Neutrophil (primary cell): ENCODE data around the gene ZNF805.

Experiments
- H3K27ac ChIP-seq: fragments of 200-600 bp; sonication (generic); 2 replicates; pipeline ENCODE4 v1.5.1; 2016; ENCODE audit warnings: mild to moderate bottlenecking, moderate library complexity
- H3K27me3 ChIP-seq: fragments of 200-600 bp; sonication (generic); 2 replicates; pipeline ENCODE4 v1.6.0; 2016; ENCODE audit warnings: mild to moderate bottlenecking
- H3K36me3 ChIP-seq: fragments of 200-600 bp; sonication (generic); 2 replicates; pipeline ENCODE4 v1.5.1; 2017
- H3K4me1 ChIP-seq, 2 experiments: fragments of 200-600 bp in 1 of 2; sonication (generic) in 1 of 2; 1 replicate in 1 of 2; 2 replicates in 1 of 2; pipeline versions ENCODE4 v1.5.1 to v1.6.1; 2013 to 2016; ENCODE audit warnings: low read depth in 1 of 2, low read length in 1 of 2, mild to moderate bottlenecking in 1 of 2, moderate library complexity in 1 of 2; ENCODE audit not compliant: control insufficient read depth in 1 of 2, insufficient read depth in 1 of 2
- H3K4me3 ChIP-seq, 2 experiments: fragments of 200-600 bp in 1 of 2; sonication (generic) in 1 of 2; 1 replicate in 1 of 2; 2 replicates in 1 of 2; pipeline ENCODE4 v1.5.1; 2013 to 2016; ENCODE audit warnings: low read depth in 1 of 2, low read length in 1 of 2, mild to moderate bottlenecking in 1 of 2, moderate library complexity in 1 of 2
- H3K9me3 ChIP-seq: fragments of 200-600 bp; sonication (generic); 2 replicates; pipeline ENCODE4 v1.5.1; 2016
- CTCF ChIP-seq: fragments of 200-600 bp; sonication (generic); IDR thresholded peaks from 2 replicates; pipeline ENCODE4 v1.5.1; 2016; ENCODE audit warnings: antibody characterized with exemption

Gene ZNF805

GRCh38 chr19:57202160-57202559 is 38.3 kb upstream of the ZNF805 start:
- H3K27me3 ChIP-seq: no peaks in the 10 kb centered on the region
- H3K4me1 ChIP-seq: no peaks in the 10 kb centered on the region
- H3K27ac ChIP-seq: no peak overlapping the region
- no peak for TF ChIP-seq CTCF
- H3K36me3 ChIP-seq: peaks cover 59% of the 10 kb centered on the region
- H3K4me3 ChIP-seq: no peak overlapping the region
- H3K9me3 ChIP-seq: peaks cover 13% of the 10 kb centered on the region

GRCh38 chr19:57210381-57210780 is 30.1 kb upstream of the ZNF805 start:
- Histone ChIP-seq H3K27ac (no peak overlapping the region), H3K9me3 (peaks cover 21% of the 10 kb centered on the region), H3K27me3 (no peaks in the 10 kb centered on the region), H3K36me3 (peaks cover 50% of the 10 kb centered on the region), H3K4me1 (no peaks in the 10 kb centered on the region), H3K4me3 (no peak overlapping the region)
- TF ChIP-seq CTCF: no peak

- Histone ChIP-seq H3K9me3 (peaks cover 24% of the 10 kb centered on the region), H3K4me1 (no peaks in the 10 kb centered on the region), H3K27me3 (no peaks in the 10 kb centered on the region), H3K27ac (no peak overlapping the region), H3K36me3 (peaks cover 39% of the 10 kb centered on the region), H3K4me3 (no peak overlapping the region)
- no peak for TF ChIP-seq CTCF
These were observed 28.3 kb upstream of the ZNF805 start for GRCh38 chr19:57212109-57212508.

GRCh38 chr19:57227502-57227901 is 12.9 kb upstream of the ZNF805 start:
- Histone ChIP-seq H3K27ac (no peak overlapping the region), H3K4me3 (no peak overlapping the region), H3K36me3 (no peaks in the 10 kb centered on the region), H3K4me1 (no peaks in the 10 kb centered on the region), H3K27me3 (no peaks in the 10 kb centered on the region), H3K9me3 (no peaks in the 10 kb centered on the region)
- TF ChIP-seq CTCF: no peak

GRCh38 chr19:57231686-57232085 is 8.7 kb upstream of the ZNF805 start:
- H3K27me3 ChIP-seq: no peaks in the 10 kb centered on the region
- H3K36me3 ChIP-seq: no peaks in the 10 kb centered on the region
- H3K4me3 ChIP-seq: no peak overlapping the region
- no peak for TF ChIP-seq CTCF
- no peaks in the 10 kb centered on the region for H3K9me3 ChIP-seq
- no peaks in the 10 kb centered on the region for H3K4me1 ChIP-seq
- H3K27ac ChIP-seq: no peak overlapping the region

DNA sequence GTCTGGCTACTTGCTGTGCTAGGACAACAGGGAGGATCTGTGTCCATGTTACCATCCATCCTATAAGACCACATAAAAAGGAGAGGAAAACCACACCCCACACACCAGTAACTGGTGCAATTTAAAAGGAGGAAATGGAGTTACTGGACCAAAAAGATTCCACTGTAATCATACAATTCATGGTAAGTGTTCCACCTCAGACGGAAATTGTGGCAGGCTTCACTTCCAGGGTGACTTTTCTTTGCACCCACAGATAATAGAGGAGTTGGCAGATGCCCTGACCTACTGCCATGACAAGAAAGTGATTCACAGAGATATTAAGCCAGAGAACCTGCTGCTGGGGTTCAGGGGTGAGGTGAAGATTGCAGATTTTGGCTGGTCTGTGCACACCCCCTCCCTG is 7.2 kb upstream of the ZNF805 start:
- Histone ChIP-seq H3K27ac (no peak overlapping the region), H3K4me1 (no peaks in the 10 kb centered on the region), H3K4me3 (no peak overlapping the region), H3K27me3 (no peaks in the 10 kb centered on the region), H3K9me3 (no peaks in the 10 kb centered on the region), H3K36me3 (no peaks in the 10 kb centered on the region)
- TF ChIP-seq CTCF: no peak
